ENCODE measurements around the gene TSC22D1.
"Not testable (repeated sequence)": the region's sequence is repeated elsewhere in the genome, so short reads cannot be mapped to it uniquely, and the experiment has no call there.

TSC22D1 gene

DNA sequence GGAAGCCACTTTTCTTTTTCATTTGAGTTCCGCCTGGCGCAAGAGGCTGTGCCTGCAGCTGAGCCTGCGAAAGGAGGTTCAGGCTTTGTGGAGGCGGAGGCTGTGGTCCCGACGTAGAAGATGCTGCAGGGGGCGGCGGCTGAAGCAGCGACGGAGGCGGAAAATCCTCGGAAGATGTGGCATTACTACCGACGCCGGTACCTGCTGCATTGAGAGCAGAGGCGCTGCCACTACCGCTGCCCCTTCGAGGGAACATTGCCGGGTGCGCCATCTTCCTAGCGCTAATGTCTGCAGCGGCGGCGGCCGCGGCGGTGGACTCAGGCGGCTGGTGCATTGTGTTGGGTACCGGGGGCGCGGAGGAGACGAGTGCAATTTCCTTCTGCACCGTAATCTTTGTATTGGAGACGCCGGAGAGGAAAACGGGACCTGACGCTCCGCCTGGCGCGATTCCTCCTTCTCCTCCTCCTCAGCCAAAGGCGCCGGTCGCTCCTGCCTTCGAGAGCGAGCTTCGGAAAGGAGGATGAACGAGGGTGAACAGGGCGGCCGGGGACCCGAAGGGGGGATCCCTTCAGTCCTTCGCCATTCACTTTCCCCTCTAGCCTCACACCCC lies at the start of gene TSC22D1:
TSS of gene TSC22D1 (minus strand) at position 590 of the 610 bp plus-strand sequence. CDS start at position 334, 256 bp downstream.
- peak; percentile 73 for DNase-seq
- H3K27ac Mint-ChIP-seq: peak within 1 kb of the TSS; percentile 93
- H3K27me3 Mint-ChIP-seq: peaks cover 2% of the 10 kb centered on the region
- H3K36me3 Mint-ChIP-seq (ENCODE audit: low read depth): peaks cover 10% of the 10 kb centered on the region
- peaks cover 50% of the 10 kb centered on the region for H3K4me1 Mint-ChIP-seq (ENCODE audit: low read depth)
- no peaks in the 10 kb centered on the region for H3K9me3 Mint-ChIP-seq
- peak within 1 kb of the TSS; percentile 88 for H3K4me3 Mint-ChIP-seq

DNA sequence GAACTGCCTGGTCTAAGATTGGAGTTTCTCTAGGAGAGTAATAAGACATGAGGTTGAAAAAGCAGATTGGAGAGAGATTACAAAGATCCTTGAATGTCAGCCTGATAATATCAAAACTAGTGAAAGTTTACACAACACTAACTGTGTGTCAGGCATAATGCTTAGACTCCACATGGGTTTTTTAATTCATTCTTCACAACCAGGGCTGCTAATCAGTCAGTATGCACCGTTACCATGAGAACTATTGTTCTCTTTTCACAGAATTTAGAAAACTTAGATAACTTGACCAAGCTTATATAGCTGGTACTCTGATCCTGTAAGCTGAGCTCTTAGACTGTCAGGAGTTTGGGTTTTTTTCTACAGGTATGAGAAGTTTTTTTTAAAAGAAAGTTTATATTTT lies 46.6 kb upstream of the TSC22D1 start:
- no peak for DNase-seq
- H3K36me3 Mint-ChIP-seq (ENCODE audit: low read depth): no peaks in the 10 kb centered on the region
- H3K27me3 Mint-ChIP-seq: peaks cover 27% of the 10 kb centered on the region
- H3K9me3 Mint-ChIP-seq: no peaks in the 10 kb centered on the region
- no peak overlapping the region for H3K27ac Mint-ChIP-seq
- H3K4me1 Mint-ChIP-seq (ENCODE audit: low read depth): no peaks in the 10 kb centered on the region
- no peak overlapping the region for H3K4me3 Mint-ChIP-seq

DNA sequence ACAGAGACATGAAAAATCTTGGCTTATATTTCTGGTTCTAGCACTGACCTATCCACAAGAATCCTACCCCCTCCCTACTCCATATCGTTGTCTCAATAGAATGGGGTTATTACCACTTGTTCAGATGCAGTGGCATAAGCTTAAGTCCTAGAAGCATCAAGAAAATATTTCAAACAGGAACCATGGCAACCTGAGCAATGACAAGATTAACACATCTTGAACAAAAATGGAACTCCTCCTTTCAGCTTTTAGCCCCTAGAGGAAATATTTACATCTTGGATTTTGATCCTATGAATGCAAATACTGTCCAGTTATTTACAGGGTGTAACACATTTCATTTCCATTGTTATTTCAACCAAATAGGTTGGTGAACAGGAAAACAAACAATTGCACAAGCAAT lies 46.1 kb upstream of the TSC22D1 start:
- peaks cover 25% of the 10 kb centered on the region for H3K27me3 Mint-ChIP-seq
- H3K27ac Mint-ChIP-seq: no peak overlapping the region
- H3K4me1 Mint-ChIP-seq (ENCODE audit: low read depth): no peaks in the 10 kb centered on the region
- H3K9me3 Mint-ChIP-seq: no peaks in the 10 kb centered on the region
- no peak overlapping the region for H3K4me3 Mint-ChIP-seq
- H3K36me3 Mint-ChIP-seq (ENCODE audit: low read depth): no peaks in the 10 kb centered on the region
- no peak for DNase-seq

DNA sequence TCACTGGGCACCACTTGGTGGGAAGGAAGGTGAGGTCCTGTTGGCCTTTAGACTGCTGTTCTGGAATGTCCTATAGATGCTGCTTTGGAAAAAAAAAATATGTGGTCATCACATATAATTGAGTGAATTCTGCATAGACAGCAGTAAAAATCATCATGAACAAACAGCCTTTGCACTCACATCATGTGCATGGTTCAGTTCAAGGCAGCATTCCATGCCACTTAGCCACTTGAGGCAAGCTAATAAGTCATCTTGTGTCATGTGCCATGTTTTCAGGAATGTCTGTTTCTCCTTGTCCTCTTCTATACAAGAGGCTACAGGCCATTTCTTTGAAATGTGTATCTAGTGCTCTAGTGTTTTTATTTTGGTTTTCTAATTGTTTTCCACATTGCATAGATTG lies 43.9 kb upstream of the TSC22D1 start:
- H3K27me3 Mint-ChIP-seq: peaks cover 11% of the 10 kb centered on the region
- DNase-seq: no peak
- H3K4me3 Mint-ChIP-seq: no peak overlapping the region
- H3K4me1 Mint-ChIP-seq (ENCODE audit: low read depth): no peaks in the 10 kb centered on the region
- no peak overlapping the region for H3K27ac Mint-ChIP-seq
- no peaks in the 10 kb centered on the region for H3K9me3 Mint-ChIP-seq
- H3K36me3 Mint-ChIP-seq (ENCODE audit: low read depth): no peaks in the 10 kb centered on the region

DNA sequence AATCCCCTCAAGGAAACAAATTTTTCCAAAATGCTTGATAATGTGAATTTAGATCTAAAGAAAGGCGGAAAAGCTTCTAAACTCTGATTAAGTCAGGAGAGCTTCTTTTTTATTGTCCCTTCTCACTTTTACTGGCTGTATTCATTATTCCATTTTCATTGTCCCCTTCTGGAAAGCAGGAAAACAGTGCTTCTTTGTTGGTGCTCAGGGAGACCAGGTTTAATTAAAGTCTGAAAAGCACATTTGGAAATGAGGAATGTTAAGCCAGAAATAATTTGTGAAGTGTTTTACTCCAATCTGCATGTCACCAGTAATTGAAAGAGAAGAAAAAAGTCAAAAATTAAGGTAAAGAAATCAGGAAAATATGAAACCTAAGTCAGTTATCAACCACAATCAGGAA lies 43.5 kb upstream of the TSC22D1 start:
- Mint-ChIP-seq H3K27me3 (peaks cover 11% of the 10 kb centered on the region), H3K4me1 (ENCODE audit: low read depth) (no peaks in the 10 kb centered on the region), H3K36me3 (ENCODE audit: low read depth) (no peaks in the 10 kb centered on the region), H3K9me3 (no peaks in the 10 kb centered on the region), H3K4me3 (no peak overlapping the region), H3K27ac (no peak overlapping the region)
- no peak for DNase-seq

DNA sequence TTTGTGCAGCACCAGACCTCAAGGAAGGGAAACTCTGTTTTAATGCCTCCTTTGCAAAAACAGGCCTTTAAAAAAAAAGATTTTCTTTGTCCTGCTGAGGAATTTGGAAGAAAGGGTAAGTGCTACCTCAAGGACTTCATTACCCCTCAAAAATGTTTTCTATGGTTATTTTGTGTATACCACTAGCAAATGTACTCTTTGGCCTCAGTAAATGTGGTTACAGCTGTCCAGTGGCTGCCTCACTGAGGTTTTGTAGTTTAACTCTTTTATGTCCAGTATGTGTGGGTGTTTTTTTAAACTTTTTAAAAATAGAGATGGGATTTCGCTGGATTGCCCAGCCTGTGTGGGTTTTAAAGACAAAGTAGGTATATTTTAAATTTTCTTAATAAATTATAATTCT lies 42.2 kb upstream of the TSC22D1 start:
- no peaks in the 10 kb centered on the region for H3K4me1 Mint-ChIP-seq (ENCODE audit: low read depth)
- H3K27ac Mint-ChIP-seq: no peak overlapping the region
- peaks cover 8% of the 10 kb centered on the region for H3K27me3 Mint-ChIP-seq
- DNase-seq: no peak
- H3K4me3 Mint-ChIP-seq: no peak overlapping the region
- no peaks in the 10 kb centered on the region for H3K9me3 Mint-ChIP-seq
- H3K36me3 Mint-ChIP-seq (ENCODE audit: low read depth): no peaks in the 10 kb centered on the region

DNA sequence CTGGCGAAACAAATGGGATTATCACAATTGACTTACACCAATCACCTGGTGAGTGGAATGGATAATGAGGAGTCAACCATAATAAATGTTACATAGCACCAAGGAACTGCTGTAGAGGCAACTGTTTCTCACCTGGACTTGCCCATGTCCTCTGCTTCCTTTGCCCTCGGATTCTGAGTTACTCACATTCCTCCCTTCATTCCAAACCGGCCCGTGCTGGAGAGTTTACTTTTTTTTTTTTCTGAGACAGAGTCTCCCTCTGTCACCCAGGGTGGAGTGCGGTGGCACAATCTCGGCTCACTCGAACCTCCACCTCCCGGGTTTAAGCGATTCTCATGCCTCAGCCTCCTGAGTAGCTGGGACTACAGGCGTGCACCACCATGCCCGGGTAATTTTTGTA lies 41.5 kb upstream of the TSC22D1 start:
- H3K27ac Mint-ChIP-seq: no peak overlapping the region
- H3K9me3 Mint-ChIP-seq: no peaks in the 10 kb centered on the region
- H3K4me1 Mint-ChIP-seq (ENCODE audit: low read depth): no peaks in the 10 kb centered on the region
- no peak overlapping the region for H3K4me3 Mint-ChIP-seq
- H3K27me3 Mint-ChIP-seq: peaks cover 8% of the 10 kb centered on the region
- H3K36me3 Mint-ChIP-seq (ENCODE audit: low read depth): no peaks in the 10 kb centered on the region
- no peak for DNase-seq

DNA sequence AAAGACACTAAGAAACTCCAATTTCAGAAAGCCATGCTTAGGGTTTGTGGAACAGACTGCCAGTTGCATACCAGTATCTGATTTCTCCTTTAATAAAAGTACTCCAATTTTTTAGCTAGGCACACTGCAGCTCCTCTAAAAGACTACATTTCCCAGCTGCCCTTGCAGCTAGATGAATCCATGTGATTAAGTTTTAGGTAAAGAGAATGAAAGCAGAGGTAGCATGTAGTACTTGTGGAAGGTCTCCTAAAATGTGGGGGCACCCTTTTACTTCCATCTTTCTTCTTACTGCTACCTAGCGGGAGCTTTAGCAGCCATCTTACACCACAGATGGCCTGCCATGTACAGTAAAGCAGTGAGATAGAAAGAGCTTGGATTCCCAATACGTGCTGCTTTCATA lies 33.0 kb upstream of the TSC22D1 start:
- Mint-ChIP-seq H3K27ac (no peak overlapping the region), H3K27me3 (peaks cover 8% of the 10 kb centered on the region), H3K4me3 (no peak overlapping the region), H3K4me1 (ENCODE audit: low read depth) (no peaks in the 10 kb centered on the region), H3K36me3 (ENCODE audit: low read depth) (no peaks in the 10 kb centered on the region), H3K9me3 (peaks cover 6% of the 10 kb centered on the region)
- no peak for DNase-seq

DNA sequence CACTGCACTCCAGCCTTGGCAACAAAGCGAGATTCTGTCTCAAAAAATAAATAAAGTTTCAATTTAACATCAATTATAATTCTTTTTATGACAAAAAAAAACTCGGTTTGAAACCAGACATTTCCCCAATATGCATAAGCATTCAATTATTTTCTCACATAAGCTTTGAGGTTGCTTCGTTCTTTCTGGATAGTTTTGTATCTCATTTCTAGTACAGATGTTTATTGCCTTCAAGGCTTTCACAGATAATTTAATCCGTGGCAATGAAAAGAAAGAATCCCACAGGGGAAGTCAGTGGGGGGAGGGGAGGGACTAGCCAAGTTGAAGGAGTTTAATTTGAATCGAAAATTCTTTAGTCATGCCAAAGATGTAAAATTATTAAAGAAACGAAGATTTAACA lies 29.6 kb upstream of the TSC22D1 start:
- Mint-ChIP-seq H3K4me1 (ENCODE audit: low read depth) (no peaks in the 10 kb centered on the region), H3K9me3 (peaks cover 5% of the 10 kb centered on the region), H3K36me3 (ENCODE audit: low read depth) (no peaks in the 10 kb centered on the region), H3K4me3 (no peak overlapping the region), H3K27me3 (peaks cover 7% of the 10 kb centered on the region), H3K27ac (no peak overlapping the region)
- no peak for DNase-seq

DNA sequence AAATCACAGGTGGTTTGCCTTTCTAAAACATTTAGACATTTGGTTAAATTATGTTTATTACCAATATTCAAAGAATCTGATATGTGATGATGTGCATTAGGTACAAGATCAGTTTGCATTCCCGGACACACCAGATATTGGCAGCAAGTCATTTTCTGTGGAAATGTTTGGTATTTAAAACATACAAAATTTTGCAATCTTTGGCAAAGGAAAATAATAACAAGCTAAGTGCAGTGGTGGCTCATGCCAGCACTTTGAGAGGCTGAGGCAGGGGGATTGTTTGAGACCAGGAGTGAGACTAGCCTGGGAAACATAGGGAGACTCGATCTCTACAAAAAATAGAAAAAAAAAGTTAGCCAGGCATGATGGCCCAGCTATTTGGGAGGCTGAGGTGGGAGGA lies 29.1 kb upstream of the TSC22D1 start:
- DNase-seq: no peak
- Mint-ChIP-seq H3K4me1 (ENCODE audit: low read depth) (no peaks in the 10 kb centered on the region), H3K27me3 (peaks cover 4% of the 10 kb centered on the region), H3K4me3 (no peak overlapping the region), H3K9me3 (peaks cover 2% of the 10 kb centered on the region), H3K36me3 (ENCODE audit: low read depth) (no peaks in the 10 kb centered on the region), H3K27ac (no peak overlapping the region)

DNA sequence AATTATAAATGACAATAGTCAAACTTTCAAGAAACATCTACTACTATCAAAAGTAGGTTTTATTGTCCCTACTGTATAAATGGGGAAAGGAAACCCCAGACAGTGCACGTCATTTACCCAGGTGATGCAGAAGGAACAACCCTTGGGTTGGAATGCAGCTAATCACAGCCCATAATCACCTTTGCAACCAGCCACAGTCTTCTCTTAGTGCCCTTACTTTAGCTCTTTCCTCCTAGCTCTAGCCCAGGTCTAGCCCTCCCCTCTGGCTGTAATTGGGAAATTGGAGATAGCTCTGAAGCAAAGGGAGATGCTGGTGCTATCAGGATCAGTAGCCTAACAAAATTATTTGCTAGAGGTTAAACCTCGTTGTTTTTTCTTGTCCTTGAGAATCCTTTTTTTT lies 25.5 kb upstream of the TSC22D1 start:
- H3K36me3 Mint-ChIP-seq (ENCODE audit: low read depth): no peaks in the 10 kb centered on the region
- no peak overlapping the region for H3K27ac Mint-ChIP-seq
- peaks cover 6% of the 10 kb centered on the region for H3K27me3 Mint-ChIP-seq
- H3K4me3 Mint-ChIP-seq: no peak overlapping the region
- H3K4me1 Mint-ChIP-seq (ENCODE audit: low read depth): no peaks in the 10 kb centered on the region
- DNase-seq: no peak
- H3K9me3 Mint-ChIP-seq: no peaks in the 10 kb centered on the region

DNA sequence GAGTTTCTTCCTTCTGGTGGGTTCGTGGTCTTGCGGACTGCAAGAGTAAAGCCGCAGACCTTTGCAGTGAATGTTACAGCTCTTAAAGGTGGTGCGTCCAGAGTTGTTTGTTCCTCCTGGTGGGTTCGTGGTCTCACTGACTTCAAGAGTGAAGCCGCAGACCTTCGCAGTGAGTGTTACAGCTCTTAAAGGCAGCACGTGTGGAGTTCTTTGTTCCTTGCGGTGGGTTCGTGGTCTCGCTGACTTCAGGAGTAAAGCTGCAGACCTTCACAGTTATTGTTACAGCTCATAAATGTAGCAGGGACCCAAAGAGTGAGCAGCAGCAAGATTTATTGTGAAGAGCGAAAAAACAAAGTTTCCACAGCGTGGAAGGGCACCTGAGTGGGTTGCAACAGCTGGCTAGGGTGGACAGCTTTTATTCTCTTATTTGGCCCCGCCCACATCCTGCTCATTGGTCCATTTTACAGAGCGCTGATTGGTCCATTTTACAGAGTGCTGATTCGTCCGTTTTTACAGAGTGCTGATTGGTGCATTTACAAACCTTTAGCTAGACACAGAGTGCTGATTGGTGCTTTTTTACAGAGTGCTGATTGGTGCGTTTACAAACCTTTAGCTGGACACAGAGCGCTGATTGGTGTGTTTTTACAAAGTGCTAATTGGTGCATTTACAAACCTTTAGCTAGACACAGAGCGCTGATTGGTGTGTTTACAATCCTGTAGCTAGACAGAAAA lies 17.9 kb upstream of the TSC22D1 start:
- not testable (repeated sequence) for H3K9me3 Mint-ChIP-seq

DNA sequence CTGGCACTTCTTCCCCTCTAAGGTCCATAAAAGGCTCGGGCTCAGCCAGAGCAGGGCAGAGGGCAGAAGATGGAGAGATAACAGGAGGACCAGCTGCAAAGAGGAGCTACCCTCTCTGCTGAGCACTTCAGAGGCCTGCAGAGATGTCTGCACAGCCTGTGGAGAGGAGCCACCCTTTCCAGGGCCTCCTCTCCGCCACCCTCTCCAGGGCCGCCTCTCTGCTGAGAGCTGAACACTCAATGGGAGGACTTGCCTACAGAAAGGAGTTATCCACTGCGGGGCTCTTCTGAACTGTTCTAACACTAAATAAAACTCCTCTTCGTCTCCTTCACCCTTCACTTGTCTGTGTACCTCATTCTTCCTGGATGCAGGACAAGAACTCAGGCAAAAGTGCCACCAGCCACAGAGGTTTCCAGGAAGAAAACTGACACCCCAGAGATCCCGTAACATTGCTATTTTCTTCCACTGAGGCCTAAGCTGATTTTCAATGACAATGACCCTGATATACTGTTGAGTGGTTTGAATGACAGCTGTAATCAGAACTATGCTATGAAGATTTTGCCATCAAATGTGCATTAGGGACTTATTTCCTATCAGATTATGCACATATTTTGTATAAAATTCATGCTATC lies 16.2 kb upstream of the TSC22D1 start:
- Mint-ChIP-seq H3K9me3 (no peaks in the 10 kb centered on the region), H3K4me1 (ENCODE audit: low read depth) (no peaks in the 10 kb centered on the region), H3K27me3 (peaks cover 23% of the 10 kb centered on the region), H3K36me3 (ENCODE audit: low read depth) (no peaks in the 10 kb centered on the region), H3K27ac (no peak overlapping the region), H3K4me3 (no peak overlapping the region)
- no peak for DNase-seq

More for the DNA sequence above, 17.9 kb upstream of the TSC22D1 start:
- not testable (repeated sequence) for H3K27ac Mint-ChIP-seq; H3K36me3 Mint-ChIP-seq (ENCODE audit: low read depth); H3K4me1 Mint-ChIP-seq (ENCODE audit: low read depth); DNase-seq; H3K4me3 Mint-ChIP-seq
- peaks cover 26% of the 10 kb centered on the region for H3K27me3 Mint-ChIP-seq

DNA sequence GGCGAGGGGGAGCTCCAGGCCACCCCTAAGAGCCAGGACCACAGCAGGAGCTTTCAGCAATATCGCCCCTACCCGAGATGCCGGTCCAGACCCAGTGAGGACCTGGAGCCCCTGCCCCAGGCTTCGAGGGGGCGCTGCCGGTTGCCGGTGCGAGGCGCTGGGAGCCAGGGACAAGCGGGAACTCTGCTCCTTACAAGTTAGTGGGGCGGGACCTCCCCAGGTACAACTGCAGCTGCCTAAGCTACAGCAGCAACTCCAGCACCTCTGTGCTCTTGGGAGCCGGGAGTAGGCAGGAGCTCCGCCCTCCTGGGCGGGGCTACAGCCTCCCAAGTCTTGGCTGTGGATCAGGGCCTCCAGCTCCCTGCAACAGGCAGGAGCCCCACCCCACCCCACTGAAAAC lies 15.2 kb upstream of the TSC22D1 start:
- no peak overlapping the region for H3K27ac Mint-ChIP-seq

DNA sequence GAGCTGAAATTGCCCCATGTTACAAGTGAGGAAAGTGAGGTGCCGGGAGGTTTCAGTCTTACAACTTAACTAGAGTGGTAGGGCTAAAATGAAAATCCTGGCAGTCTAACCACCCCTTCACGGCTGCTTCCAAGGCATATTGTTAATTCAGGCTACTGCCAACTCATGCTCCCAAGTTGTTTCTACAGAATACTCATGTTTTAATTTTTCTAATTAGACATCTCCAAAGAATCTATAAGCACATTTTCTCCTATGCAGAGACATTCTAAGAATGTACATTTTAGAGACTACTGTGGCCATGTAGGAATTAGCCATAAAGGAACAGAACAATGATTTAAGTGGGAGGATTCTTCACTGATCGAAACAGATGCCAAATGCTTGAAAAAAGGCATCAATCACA lies 7.0 kb upstream of the TSC22D1 start:
- Mint-ChIP-seq H3K9me3 (no peaks in the 10 kb centered on the region), H3K4me3 (no peak overlapping the region), H3K27ac (no peak overlapping the region), H3K36me3 (ENCODE audit: low read depth) (no peaks in the 10 kb centered on the region), H3K27me3 (peaks cover 16% of the 10 kb centered on the region), H3K4me1 (ENCODE audit: low read depth) (peaks cover 5% of the 10 kb centered on the region)
- DNase-seq: no peak

More for the DNA sequence above, 15.2 kb upstream of the TSC22D1 start:
- no peaks in the 10 kb centered on the region for H3K9me3 Mint-ChIP-seq
- H3K27me3 Mint-ChIP-seq: peaks cover 25% of the 10 kb centered on the region
- H3K36me3 Mint-ChIP-seq (ENCODE audit: low read depth): no peaks in the 10 kb centered on the region
- H3K4me3 Mint-ChIP-seq: no peak overlapping the region
- H3K4me1 Mint-ChIP-seq (ENCODE audit: low read depth): no peaks in the 10 kb centered on the region
- DNase-seq: no peak

Data from activated T-cell treated with anti-CD3 and anti-CD28 coated beads, Interleukin-2, amount 50 U/mL, for 24 hours (primary cell).